ENCODE data around the gene HNRNPUL1. TPM values are rescaled to one million over a fixed set of nuclear protein-coding genes. Genes with fewer than 3 reads are reported as not detected.
A peak's percentile ranks its signal among the peaks of the same experiment; 100 is the strongest.

The HNRNPUL1 gene
- polyA plus RNA-seq, 1 donor (not counting 4 experiments of a cell fraction or from before 2014, with no cell fraction given): 48.3 TPM

DNA sequence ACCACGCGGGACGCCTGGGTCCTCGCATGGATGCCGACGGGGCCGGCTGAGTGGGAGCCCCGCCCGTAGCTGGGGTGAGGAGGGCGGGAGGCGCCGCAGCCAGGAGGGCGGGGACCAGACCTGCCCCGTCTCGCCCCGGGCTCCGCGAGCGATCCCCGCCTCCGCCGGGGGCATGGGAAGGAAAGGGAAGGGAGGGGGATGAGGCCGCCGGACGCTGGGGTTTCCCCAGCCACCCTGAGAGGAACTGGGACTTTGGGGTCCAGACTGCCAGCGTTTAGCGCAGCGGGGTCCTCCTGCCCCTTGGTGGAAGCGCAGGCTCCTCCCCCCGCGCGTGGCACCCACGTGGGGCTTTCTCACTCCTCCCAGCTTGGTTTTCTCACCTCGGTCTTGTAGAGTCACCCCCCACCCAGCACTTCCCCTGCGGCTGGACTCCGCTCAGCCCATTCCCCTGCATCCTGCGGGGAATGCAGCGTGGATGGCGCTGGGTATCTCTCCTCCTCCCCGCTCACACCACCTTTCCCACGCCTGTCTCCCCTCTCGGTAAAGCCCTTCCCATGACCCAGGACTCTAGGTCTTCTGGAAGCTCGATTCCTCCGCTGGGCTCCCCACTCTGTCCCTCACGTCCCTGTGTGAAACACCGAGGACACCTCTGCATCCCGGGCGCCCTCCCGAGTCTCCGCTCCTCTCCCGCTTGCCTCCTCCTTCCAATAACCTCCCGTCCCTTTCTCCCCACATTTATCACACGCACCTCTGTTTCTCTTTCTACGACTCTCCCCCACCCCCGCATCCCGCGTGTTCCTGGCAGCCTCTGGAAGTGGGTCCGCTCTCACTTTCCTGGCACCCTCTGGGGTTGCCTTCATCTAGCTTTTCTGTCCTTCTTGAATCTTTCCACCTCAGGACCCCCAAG, 87.4 kb downstream of the HNRNPUL1 start:
- Histone ChIP-seq H3K4me3 (ENCODE audit: control insufficient read depth in 2 of 3, extremely low read depth in 1 of 3, insufficient read depth in 2 of 3, low read depth in 1 of 3, low read length in 3 of 3) (peak overlapping the region; percentile 68 to 87 (median 86)), H2AFZ (ENCODE audit: control insufficient read depth, low read length) (peak overlapping the region; percentile 50), H3K36me3 (ENCODE audit: control insufficient read depth in 2 of 2, extremely low read depth in 1 of 2, insufficient read depth in 2 of 2, low read length in 2 of 2) (peaks cover 2 to 18% of the 10 kb centered on the region in 2 experiments), H3K9me3 (ENCODE audit: control insufficient read depth, low read depth, low read length) (no peaks in the 10 kb centered on the region), H3K9me1 (ENCODE audit: control insufficient read depth, extremely low read depth, insufficient read depth, low read length) (peaks cover 5% of the 10 kb centered on the region), H3K4me2 (ENCODE audit: control insufficient read depth, extremely low read depth, insufficient read depth, low read depth, low read length) (peak overlapping the region; percentile 99), H3K9ac (ENCODE audit: control insufficient read depth, extremely low read depth, insufficient read depth, low read length) (peak overlapping the region; percentile 77), H3K27me3 (ENCODE audit: control insufficient read depth, extremely low read depth, insufficient read depth, low read length) (no peaks in the 10 kb centered on the region), H3K4me1 (ENCODE audit: control insufficient read depth, extremely low read depth, insufficient read depth, low read length) (peaks cover 7% of the 10 kb centered on the region), H3K79me2 (ENCODE audit: control insufficient read depth, insufficient read depth, low read length) (peaks cover 37% of the 10 kb centered on the region), H3K27ac (ENCODE audit: control insufficient read depth, insufficient read depth, low read length) (peak overlapping the region; percentile 69), H4K20me1 (ENCODE audit: control insufficient read depth, extremely low read depth, insufficient read depth, low read length) (peaks cover 3% of the 10 kb centered on the region)
- dilution Hi-C loops (cut with MboI; ENCODE audit: extremely low pct_ligation_motif_present, low sequenced_read_pairs): no loop called here
- no peak for TF ChIP-seq EZH2 (IDR thresholded peaks at IDR 0.05; ENCODE audit: low read length)
- FAIRE-seq (no peak), DNase-seq (ENCODE audit: low read depth, low spot score) (no peak)

DNA sequence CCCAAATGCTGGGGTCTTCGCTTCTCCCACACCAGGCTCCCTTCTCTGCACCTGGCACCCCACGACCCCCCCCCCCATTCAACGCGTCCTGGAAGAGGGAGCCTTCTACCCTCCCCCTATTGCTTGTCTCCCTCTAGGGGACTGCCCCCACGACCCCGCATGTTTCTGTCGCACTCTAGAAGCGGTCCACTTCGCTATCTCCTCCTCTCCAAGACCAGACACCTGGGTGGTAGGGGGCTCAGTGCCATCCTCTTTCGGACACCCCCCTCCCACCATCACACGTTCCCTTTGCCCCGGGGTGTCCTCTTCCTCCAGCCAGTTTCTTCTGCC, 88.1 kb downstream of the HNRNPUL1 start:
- Histone ChIP-seq H3K4me2 (ENCODE audit: control insufficient read depth, extremely low read depth, insufficient read depth, low read depth, low read length) (peak overlapping the region; percentile 99), H3K4me1 (ENCODE audit: control insufficient read depth, extremely low read depth, insufficient read depth, low read length) (peaks cover 7% of the 10 kb centered on the region), H3K9ac (ENCODE audit: control insufficient read depth, extremely low read depth, insufficient read depth, low read length) (peak overlapping the region; percentile 77), H3K9me1 (ENCODE audit: control insufficient read depth, extremely low read depth, insufficient read depth, low read length) (peaks cover 5% of the 10 kb centered on the region), H3K4me3 (ENCODE audit: control insufficient read depth in 2 of 3, extremely low read depth in 1 of 3, insufficient read depth in 2 of 3, low read depth in 1 of 3, low read length in 3 of 3) (peak overlapping the region; percentile 68 to 87 (median 86)), H3K79me2 (ENCODE audit: control insufficient read depth, insufficient read depth, low read length) (peaks cover 37% of the 10 kb centered on the region), H3K27me3 (ENCODE audit: control insufficient read depth, extremely low read depth, insufficient read depth, low read length) (no peaks in the 10 kb centered on the region), H3K36me3 (ENCODE audit: control insufficient read depth in 2 of 2, extremely low read depth in 1 of 2, insufficient read depth in 2 of 2, low read length in 2 of 2) (peaks cover 2 to 14% of the 10 kb centered on the region in 2 experiments), H3K9me3 (ENCODE audit: control insufficient read depth, low read depth, low read length) (no peaks in the 10 kb centered on the region), H2AFZ (ENCODE audit: control insufficient read depth, low read length) (peak overlapping the region; percentile 44), H3K27ac (ENCODE audit: control insufficient read depth, insufficient read depth, low read length) (peak overlapping the region; percentile 69), H4K20me1 (ENCODE audit: control insufficient read depth, extremely low read depth, insufficient read depth, low read length) (peaks cover 3% of the 10 kb centered on the region)
- TF ChIP-seq, protein P1, sequence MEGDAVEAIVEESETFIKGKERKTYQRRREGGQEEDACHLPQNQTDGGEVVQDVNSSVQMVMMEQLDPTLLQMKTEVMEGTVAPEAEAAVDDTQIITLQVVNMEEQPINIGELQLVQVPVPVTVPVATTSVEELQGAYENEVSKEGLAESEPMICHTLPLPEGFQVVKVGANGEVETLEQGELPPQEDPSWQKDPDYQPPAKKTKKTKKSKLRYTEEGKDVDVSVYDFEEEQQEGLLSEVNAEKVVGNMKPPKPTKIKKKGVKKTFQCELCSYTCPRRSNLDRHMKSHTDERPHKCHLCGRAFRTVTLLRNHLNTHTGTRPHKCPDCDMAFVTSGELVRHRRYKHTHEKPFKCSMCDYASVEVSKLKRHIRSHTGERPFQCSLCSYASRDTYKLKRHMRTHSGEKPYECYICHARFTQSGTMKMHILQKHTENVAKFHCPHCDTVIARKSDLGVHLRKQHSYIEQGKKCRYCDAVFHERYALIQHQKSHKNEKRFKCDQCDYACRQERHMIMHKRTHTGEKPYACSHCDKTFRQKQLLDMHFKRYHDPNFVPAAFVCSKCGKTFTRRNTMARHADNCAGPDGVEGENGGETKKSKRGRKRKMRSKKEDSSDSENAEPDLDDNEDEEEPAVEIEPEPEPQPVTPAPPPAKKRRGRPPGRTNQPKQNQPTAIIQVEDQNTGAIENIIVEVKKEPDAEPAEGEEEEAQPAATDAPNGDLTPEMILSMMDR (optimal IDR thresholded peaks at IDR 0.05 in 1 of 3, IDR thresholded peaks at IDR 0.05 in 1 of 3, conservative IDR thresholded peaks at IDR 0.05 in 1 of 3; ENCODE audit: extremely low read depth in 1 of 3, insufficient read depth in 2 of 3, low read length in 3 of 3): no peak
- TF ChIP-seq EZH2 (IDR thresholded peaks at IDR 0.05; ENCODE audit: low read length): no peak
- FAIRE-seq (no peak), DNase-seq (ENCODE audit: low read depth, low spot score) (no peak)
- dilution Hi-C loops (cut with MboI; ENCODE audit: extremely low pct_ligation_motif_present, low sequenced_read_pairs): no loop called here
